ENCODE data around the gene MORN1. TPM values are rescaled to one million over a fixed set of nuclear protein-coding genes. Genes with fewer than 3 reads are reported as not detected.

The MORN1 gene
- total and polyA plus RNA-seq, 10 of the 15 experiments (the other 5 are each of a cell fraction or from before 2014, with no cell fraction given) = 0.76 to 7.9 (median 5.5) TPM

DNA sequence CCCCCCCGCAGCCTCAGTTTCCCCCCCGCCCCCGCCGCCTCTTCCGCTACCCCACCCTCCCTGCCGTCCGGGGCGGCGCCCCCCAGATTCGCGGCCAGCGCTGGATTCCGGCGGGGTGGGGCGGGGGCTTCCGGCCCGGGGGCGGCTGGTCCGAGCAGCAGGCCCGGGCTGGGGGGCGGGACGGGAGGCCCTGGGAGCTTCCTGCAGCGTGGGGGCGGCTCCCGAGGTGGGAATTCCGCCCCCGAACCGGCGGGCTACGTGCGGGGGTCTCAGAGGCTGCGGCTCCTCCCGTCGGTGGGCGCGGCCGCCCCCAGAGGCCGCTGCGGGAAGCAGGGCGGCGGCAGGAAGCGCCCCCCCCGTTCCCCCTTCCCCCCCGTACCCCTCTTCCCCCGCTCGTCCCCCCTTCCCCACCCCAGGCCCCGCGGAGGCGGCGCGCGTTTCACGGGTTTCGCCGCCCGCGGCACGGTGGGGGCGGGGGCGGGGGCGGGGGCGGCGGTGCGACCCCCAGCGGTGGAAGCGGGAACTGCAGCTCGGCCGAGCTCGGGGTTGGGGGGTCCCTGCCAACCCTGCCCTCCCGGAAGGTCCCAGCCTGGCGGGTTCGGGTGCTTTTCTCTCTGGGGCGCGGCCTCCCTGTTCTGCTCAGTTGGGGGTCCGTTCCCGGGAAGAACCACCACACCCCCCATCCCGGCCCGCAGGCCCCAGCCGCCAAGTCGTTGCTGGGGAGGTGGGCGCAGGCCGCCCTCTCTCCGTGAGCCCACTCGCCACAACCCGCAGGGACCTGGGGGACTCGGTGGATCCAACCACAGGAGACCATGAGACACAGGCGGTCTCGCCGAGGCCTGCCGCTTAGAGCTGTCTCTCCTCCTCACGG, 76.3 kb downstream of the MORN1 start (continued):
- TF ChIP-seq, protein P1, sequence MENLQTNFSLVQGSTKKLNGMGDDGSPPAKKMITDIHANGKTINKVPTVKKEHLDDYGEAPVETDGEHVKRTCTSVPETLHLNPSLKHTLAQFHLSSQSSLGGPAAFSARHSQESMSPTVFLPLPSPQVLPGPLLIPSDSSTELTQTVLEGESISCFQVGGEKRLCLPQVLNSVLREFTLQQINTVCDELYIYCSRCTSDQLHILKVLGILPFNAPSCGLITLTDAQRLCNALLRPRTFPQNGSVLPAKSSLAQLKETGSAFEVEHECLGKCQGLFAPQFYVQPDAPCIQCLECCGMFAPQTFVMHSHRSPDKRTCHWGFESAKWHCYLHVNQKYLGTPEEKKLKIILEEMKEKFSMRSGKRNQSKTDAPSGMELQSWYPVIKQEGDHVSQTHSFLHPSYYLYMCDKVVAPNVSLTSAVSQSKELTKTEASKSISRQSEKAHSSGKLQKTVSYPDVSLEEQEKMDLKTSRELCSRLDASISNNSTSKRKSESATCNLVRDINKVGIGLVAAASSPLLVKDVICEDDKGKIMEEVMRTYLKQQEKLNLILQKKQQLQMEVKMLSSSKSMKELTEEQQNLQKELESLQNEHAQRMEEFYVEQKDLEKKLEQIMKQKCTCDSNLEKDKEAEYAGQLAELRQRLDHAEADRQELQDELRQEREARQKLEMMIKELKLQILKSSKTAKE (IDR thresholded peaks at IDR 0.05; ENCODE audit: low read depth, poor library complexity, severe bottlenecking) = no peak
- no peak for TF ChIP-seq CBX5 (IDR thresholded peaks at IDR 0.05; ENCODE audit: low read depth)
- TF ChIP-seq, protein P2, sequence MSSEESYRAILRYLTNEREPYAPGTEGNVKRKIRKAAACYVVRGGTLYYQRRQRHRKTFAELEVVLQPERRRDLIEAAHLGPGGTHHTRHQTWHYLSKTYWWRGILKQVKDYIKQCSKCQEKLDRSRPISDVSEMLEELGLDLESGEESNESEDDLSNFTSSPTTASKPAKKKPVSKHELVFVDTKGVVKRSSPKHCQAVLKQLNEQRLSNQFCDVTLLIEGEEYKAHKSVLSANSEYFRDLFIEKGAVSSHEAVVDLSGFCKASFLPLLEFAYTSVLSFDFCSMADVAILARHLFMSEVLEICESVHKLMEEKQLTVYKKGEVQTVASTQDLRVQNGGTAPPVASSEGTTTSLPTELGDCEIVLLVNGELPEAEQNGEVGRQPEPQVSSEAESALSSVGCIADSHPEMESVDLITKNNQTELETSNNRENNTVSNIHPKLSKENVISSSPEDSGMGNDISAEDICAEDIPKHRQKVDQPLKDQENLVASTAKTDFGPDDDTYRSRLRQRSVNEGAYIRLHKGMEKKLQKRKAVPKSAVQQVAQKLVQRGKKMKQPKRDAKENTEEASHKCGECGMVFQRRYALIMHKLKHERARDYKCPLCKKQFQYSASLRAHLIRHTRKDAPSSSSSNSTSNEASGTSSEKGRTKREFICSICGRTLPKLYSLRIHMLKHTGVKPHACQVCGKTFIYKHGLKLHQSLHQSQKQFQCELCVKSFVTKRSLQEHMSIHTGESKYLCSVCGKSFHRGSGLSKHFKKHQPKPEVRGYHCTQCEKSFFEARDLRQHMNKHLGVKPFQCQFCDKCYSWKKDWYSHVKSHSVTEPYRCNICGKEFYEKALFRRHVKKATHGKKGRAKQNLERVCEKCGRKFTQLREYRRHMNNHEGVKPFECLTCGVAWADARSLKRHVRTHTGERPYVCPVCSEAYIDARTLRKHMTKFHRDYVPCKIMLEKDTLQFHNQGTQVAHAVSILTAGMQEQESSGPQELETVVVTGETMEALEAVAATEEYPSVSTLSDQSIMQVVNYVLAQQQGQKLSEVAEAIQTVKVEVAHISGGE (CRISPR knock-in tag; IDR thresholded peaks at IDR 0.05) = no peak
- no peak for TF ChIP-seq SIX5 (IDR thresholded peaks at IDR 0.05; ENCODE audit: low read depth, low read length, severe bottlenecking)
- TF ChIP-seq SMC3 (IDR thresholded peaks at IDR 0.05; ENCODE audit: borderline replicate concordance, low read length) = 0 out of 2 replicates have a peak, but pooled peaks have one; percentile 9
- no peak for TF ChIP-seq IRF4 (IDR thresholded peaks at IDR 0.05; ENCODE audit: low read depth, low read length)
- TF ChIP-seq MEF2B (IDR thresholded peaks at IDR 0.05; ENCODE audit: partially characterized antibody, poor library complexity, severe bottlenecking) = peak; percentile 13
- no peak for TF ChIP-seq BRCA1 (IDR thresholded peaks at IDR 0.05; ENCODE audit: low read depth, low read length)
- TF ChIP-seq, protein P3, sequence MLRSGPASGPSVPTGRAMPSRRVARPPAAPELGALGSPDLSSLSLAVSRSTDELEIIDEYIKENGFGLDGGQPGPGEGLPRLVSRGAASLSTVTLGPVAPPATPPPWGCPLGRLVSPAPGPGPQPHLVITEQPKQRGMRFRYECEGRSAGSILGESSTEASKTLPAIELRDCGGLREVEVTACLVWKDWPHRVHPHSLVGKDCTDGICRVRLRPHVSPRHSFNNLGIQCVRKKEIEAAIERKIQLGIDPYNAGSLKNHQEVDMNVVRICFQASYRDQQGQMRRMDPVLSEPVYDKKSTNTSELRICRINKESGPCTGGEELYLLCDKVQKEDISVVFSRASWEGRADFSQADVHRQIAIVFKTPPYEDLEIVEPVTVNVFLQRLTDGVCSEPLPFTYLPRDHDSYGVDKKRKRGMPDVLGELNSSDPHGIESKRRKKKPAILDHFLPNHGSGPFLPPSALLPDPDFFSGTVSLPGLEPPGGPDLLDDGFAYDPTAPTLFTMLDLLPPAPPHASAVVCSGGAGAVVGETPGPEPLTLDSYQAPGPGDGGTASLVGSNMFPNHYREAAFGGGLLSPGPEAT (IDR thresholded peaks at IDR 0.05; ENCODE audit: low read depth) = no peak
- TF ChIP-seq PKNOX1 (IDR thresholded peaks at IDR 0.05) = no peak
- no peak for TF ChIP-seq ZBED1 (IDR thresholded peaks at IDR 0.05; ENCODE audit: borderline replicate concordance)
- TF ChIP-seq TARDBP (IDR thresholded peaks at IDR 0.05; ENCODE audit: borderline replicate concordance) = no peak
- no peak for TF ChIP-seq EED (IDR thresholded peaks at IDR 0.05; ENCODE audit: low read depth)
- 0 out of 2 replicates have a peak, but pooled peaks have one; percentile 36 for TF ChIP-seq HDGF (IDR thresholded peaks at IDR 0.05)
- TF ChIP-seq IKZF1 (conservative IDR thresholded peaks at IDR 0.05) = peak; percentile 23; the same call in 1 of the 2 replicates
- TF ChIP-seq GATAD2B (conservative IDR thresholded peaks at IDR 0.05; ENCODE audit: low read depth) = peak; percentile 61; the same call in 1 of the 2 replicates
- TF ChIP-seq HDAC6 (IDR thresholded peaks at IDR 0.05; ENCODE audit: unreplicated experiment) = no peak
- TF ChIP-seq GABPA (IDR thresholded peaks at IDR 0.05; ENCODE audit: low read depth) = no peak
- no peak for TF ChIP-seq JUNB (IDR thresholded peaks at IDR 0.05)
- no peak for TF ChIP-seq RUNX3 (IDR thresholded peaks at IDR 0.05; ENCODE audit: low read length)

Measured in GM12878 (cell line).